BLaER1 treated with 17β-estradiol and CSF1 and Interleukin-3, amounts not matched to agents 10 nM and 100 nM (cell line): ENCODE data around the gene PRKG1.

Experiments
- H3K27ac ChIP-seq, 11 experiments: shearing (Covaris generic); formaldehyde crosslinking; 2 replicates each; pipeline ENCODE4 v1.8.1; 2022
- H3K27me3 ChIP-seq, 11 experiments: shearing (Covaris generic); formaldehyde crosslinking; 2 replicates each; pipeline ENCODE4 v1.8.1; 2022
- H3K36me3 ChIP-seq, 11 experiments: shearing (Covaris generic); formaldehyde crosslinking; 2 replicates each; pipeline ENCODE4 v1.8.1; 2022
- H3K4me1 ChIP-seq, 10 experiments: shearing (Covaris generic); formaldehyde crosslinking; 2 replicates each; pipeline ENCODE4 v1.8.1; 2022
- H3K4me2 ChIP-seq, 11 experiments: shearing (Covaris generic); formaldehyde crosslinking; 2 replicates each; pipeline ENCODE4 v1.8.1; 2022
- H3K4me3 ChIP-seq, 10 experiments: shearing (Covaris generic); formaldehyde crosslinking; 2 replicates each; pipeline ENCODE4 v1.8.1; 2022
- H3K9ac ChIP-seq, 11 experiments: shearing (Covaris generic); formaldehyde crosslinking; 2 replicates each; pipeline ENCODE4 v1.8.1; 2022
- H3K9me3 ChIP-seq, 11 experiments: shearing (Covaris generic); formaldehyde crosslinking; replicated peaks in 1 of 11; 2 replicates each; pipeline ENCODE4 v1.8.1; 2022
- H4K20me1 ChIP-seq, 11 experiments: shearing (Covaris generic); formaldehyde crosslinking; 2 replicates each; pipeline ENCODE4 v1.8.1; 2022
- Cebpa-rat ChIP-seq, 11 experiments: shearing (Covaris generic); IDR thresholded peaks; 2 replicates each; pipeline ENCODE4 v1.8.1; 2022

PRKG1 gene

GRCh38 chr10:51604579-51604978 lies 530.3 kb downstream of the PRKG1 start:
- H4K20me1 ChIP-seq: no peaks in the 10 kb centered on the region
- H3K36me3 ChIP-seq: no peaks in the 10 kb centered on the region
- H3K9ac ChIP-seq: no peak overlapping the region
- H3K27me3 ChIP-seq: no peaks in the 10 kb centered on the region
- H3K4me1 ChIP-seq: no peaks in the 10 kb centered on the region
- no peak overlapping the region for H3K4me2 ChIP-seq
- no peak overlapping the region for H3K27ac ChIP-seq
- H3K9me3 ChIP-seq: no peaks in the 10 kb centered on the region
- TF ChIP-seq Cebpa-rat (IDR thresholded peaks at IDR 0.05): no peak
- H3K4me3 ChIP-seq: no peak overlapping the region

GRCh38 chr10:51606825-51607462 lies 532.7 kb downstream of the PRKG1 start:
- Histone ChIP-seq H3K27ac (no peak overlapping the region), H3K9ac (no peak overlapping the region), H3K4me3 (no peak overlapping the region), H3K36me3 (no peaks in the 10 kb centered on the region), H3K4me1 (no peaks in the 10 kb centered on the region), H3K27me3 (no peaks in the 10 kb centered on the region), H3K9me3 (no peaks in the 10 kb centered on the region), H3K4me2 (no peak overlapping the region), H4K20me1 (no peaks in the 10 kb centered on the region)
- TF ChIP-seq Cebpa-rat (IDR thresholded peaks at IDR 0.05): no peak

- no peaks in the 10 kb centered on the region for H3K36me3 ChIP-seq
- no peak for TF ChIP-seq Cebpa-rat (IDR thresholded peaks at IDR 0.05)
- no peaks in the 10 kb centered on the region for H3K4me1 ChIP-seq
- no peak overlapping the region for H3K4me3 ChIP-seq
- H3K27ac ChIP-seq: no peak overlapping the region
- no peak overlapping the region for H3K4me2 ChIP-seq
- H3K27me3 ChIP-seq: no peaks in the 10 kb centered on the region
- H3K9me3 ChIP-seq: no peaks in the 10 kb centered on the region
- no peaks in the 10 kb centered on the region for H4K20me1 ChIP-seq
- H3K9ac ChIP-seq: no peak overlapping the region
Measured at GRCh38 chr10:51607463-51607835, 533.2 kb downstream of the PRKG1 start.

DNA sequence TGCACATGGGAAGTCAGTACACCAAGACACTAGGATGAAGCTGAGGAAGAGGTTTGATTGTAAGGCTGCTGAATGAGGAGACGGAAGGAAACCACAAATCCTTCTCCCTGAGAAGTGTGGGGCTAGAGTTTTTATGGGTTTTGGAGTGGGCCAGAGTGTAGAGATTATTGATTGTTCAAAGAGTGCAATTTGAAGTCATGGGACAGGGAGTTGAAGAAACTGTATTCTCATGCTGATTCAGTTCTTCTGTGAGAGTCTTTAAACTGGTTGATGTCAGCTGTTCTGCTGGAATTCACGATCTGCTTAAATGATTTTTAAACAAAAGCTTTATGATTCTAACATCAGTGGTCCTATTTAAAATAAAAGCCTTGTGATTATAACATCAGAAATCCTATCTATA lies 533.9 kb downstream of the PRKG1 start:
- Histone ChIP-seq H3K36me3 (no peaks in the 10 kb centered on the region), H3K27me3 (no peaks in the 10 kb centered on the region), H3K9ac (no peak overlapping the region), H3K4me2 (no peak overlapping the region), H4K20me1 (no peaks in the 10 kb centered on the region), H3K4me1 (no peaks in the 10 kb centered on the region), H3K9me3 (no peaks in the 10 kb centered on the region), H3K27ac (no peak overlapping the region), H3K4me3 (no peak overlapping the region)
- TF ChIP-seq Cebpa-rat (IDR thresholded peaks at IDR 0.05): no peak

DNA sequence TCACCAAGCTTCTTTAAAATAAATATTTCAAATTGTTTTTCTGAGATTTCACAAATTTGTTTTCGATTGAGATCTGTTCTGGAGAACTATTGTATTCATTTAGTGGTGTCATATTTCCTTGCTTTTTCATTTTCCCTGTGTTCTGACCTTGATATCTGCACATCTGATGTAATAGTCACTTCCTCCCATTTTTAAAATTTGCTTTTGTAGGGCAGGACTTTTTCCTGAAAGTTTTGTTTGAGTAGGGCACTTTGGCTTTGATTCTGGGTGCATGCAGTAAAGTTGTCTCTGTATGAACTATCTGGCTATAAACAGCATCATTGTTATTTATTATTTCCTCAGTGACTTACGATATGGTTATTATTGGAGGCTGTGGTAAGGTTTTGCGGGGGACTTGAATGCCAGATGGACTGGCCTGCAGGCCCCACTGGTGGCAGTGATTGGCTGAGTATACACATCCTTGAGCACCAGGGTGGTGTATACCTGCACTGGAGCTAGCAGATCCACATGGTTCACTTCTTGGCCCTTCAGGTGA lies 541.5 kb downstream of the PRKG1 start:
- Histone ChIP-seq H3K4me3 (no peak overlapping the region), H3K36me3 (no peaks in the 10 kb centered on the region), H3K4me1 (no peaks in the 10 kb centered on the region), H3K27me3 (no peaks in the 10 kb centered on the region), H3K27ac (no peak overlapping the region), H4K20me1 (no peaks in the 10 kb centered on the region), H3K4me2 (no peak overlapping the region), H3K9ac (no peak overlapping the region), H3K9me3 (no peaks in the 10 kb centered on the region)
- TF ChIP-seq Cebpa-rat (IDR thresholded peaks at IDR 0.05): no peak

- H3K27me3 ChIP-seq: no peaks in the 10 kb centered on the region
- no peak overlapping the region for H3K4me3 ChIP-seq
- H3K4me2 ChIP-seq: no peak overlapping the region
- no peak overlapping the region for H3K27ac ChIP-seq
- H3K9me3 ChIP-seq: no peaks in the 10 kb centered on the region
- no peaks in the 10 kb centered on the region for H3K4me1 ChIP-seq
- no peak overlapping the region for H3K9ac ChIP-seq
- no peaks in the 10 kb centered on the region for H3K36me3 ChIP-seq
- no peaks in the 10 kb centered on the region for H4K20me1 ChIP-seq
- TF ChIP-seq Cebpa-rat (IDR thresholded peaks at IDR 0.05): no peak
Measured at GRCh38 chr10:51617576-51618235, 543.4 kb downstream of the PRKG1 start.

GRCh38 chr10:51619365-51619764 lies 545.1 kb downstream of the PRKG1 start:
- no peak overlapping the region for H3K27ac ChIP-seq
- H3K4me2 ChIP-seq: no peak overlapping the region
- no peaks in the 10 kb centered on the region for H3K36me3 ChIP-seq
- H3K4me1 ChIP-seq: no peaks in the 10 kb centered on the region
- no peaks in the 10 kb centered on the region for H3K27me3 ChIP-seq
- TF ChIP-seq Cebpa-rat (IDR thresholded peaks at IDR 0.05): no peak
- H3K9ac ChIP-seq: no peak overlapping the region
- H3K9me3 ChIP-seq: no peaks in the 10 kb centered on the region
- no peak overlapping the region for H3K4me3 ChIP-seq
- H4K20me1 ChIP-seq: no peaks in the 10 kb centered on the region

GRCh38 chr10:51620131-51620530 lies 545.8 kb downstream of the PRKG1 start:
- Histone ChIP-seq H3K36me3 (no peaks in the 10 kb centered on the region), H3K27me3 (no peaks in the 10 kb centered on the region), H3K4me2 (no peak overlapping the region), H3K9me3 (no peaks in the 10 kb centered on the region), H3K27ac (no peak overlapping the region), H3K4me3 (no peak overlapping the region), H3K4me1 (no peaks in the 10 kb centered on the region), H3K9ac (no peak overlapping the region), H4K20me1 (no peaks in the 10 kb centered on the region)
- no peak for TF ChIP-seq Cebpa-rat (IDR thresholded peaks at IDR 0.05)

DNA sequence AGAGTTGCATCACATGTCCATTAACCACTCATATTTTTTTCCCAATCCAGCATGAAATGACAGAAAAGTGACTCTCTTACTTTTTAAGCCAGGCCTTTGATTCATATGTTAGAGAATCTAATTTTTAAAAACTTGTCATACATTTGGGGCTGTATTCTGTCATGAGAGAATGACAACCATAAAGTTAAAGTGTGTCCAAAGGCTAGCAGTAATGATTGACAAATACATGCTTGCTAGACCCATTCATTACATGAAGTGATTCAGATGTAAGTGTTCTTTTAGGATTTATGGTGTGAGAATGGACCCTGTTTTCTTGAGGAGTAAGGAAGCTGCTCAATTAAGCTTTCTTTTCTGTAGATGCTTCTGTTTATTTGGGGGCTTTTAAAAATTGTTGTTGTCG lies 549.7 kb downstream of the PRKG1 start:
- no peak overlapping the region for H3K4me3 ChIP-seq
- no peaks in the 10 kb centered on the region for H3K9me3 ChIP-seq
- no peak overlapping the region for H3K9ac ChIP-seq
- TF ChIP-seq Cebpa-rat (IDR thresholded peaks at IDR 0.05): no peak
- H3K4me1 ChIP-seq: no peaks in the 10 kb centered on the region
- H3K36me3 ChIP-seq: no peaks in the 10 kb centered on the region
- H4K20me1 ChIP-seq: no peaks in the 10 kb centered on the region
- no peak overlapping the region for H3K4me2 ChIP-seq
- H3K27me3 ChIP-seq: no peaks in the 10 kb centered on the region
- H3K27ac ChIP-seq: no peak overlapping the region

DNA sequence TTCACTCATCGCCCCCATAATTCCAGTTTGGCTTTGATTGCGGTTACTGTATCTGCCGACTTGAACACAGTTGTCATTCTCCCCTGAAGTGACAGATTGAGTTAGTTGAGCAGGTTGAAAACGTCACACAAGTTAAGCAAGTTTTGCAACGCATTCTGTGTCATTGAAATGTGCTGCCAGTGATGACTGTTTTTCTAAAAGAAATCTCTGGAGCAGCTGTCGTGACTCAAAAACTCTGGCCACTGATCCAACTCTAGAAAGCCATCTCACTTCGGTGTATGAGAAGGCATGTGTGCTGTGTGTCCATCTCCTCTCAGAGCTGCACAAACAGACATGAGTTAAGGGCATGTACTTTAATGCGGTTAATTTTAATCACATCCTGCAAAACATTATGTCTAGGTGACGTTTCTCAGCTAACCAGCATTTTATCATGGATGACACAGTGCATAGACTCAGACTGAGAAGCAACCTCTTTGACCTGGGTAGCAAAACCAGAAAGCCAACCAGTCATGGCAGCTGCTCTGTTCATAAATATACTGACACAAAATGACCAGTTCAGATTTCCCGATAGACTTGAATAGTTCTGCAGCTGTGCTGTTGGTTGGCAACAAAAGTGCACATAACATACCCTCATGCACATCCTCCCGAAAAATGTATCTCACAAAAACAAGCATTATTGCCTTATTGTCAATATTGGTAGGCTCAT lies 555.8 kb downstream of the PRKG1 start:
- H3K4me2 ChIP-seq: no peak overlapping the region
- no peak for TF ChIP-seq Cebpa-rat (IDR thresholded peaks at IDR 0.05)

More for the DNA sequence above, 555.8 kb downstream of the PRKG1 start:
- Histone ChIP-seq H3K4me3 (no peak overlapping the region), H3K27me3 (no peaks in the 10 kb centered on the region), H4K20me1 (no peaks in the 10 kb centered on the region), H3K9me3 (no peaks in the 10 kb centered on the region), H3K36me3 (no peaks in the 10 kb centered on the region), H3K27ac (no peak overlapping the region), H3K9ac (no peak overlapping the region), H3K4me1 (no peaks in the 10 kb centered on the region)
